Fibroblast of lung (primary cell): ENCODE measurements around the gene MYPOP. TPM values are rescaled to one million over a fixed set of nuclear protein-coding genes. Genes with fewer than 3 reads are reported as not detected.

ENCODE experiments used
- DNase-seq, 2 donors: peaks; one replicate each; pipeline versions ENCODE4 v3.0.0 to v3.0.0-alpha.2; 2010; ENCODE audit warnings: low read depth in 2 of 2
- H2AFZ ChIP-seq: 2 replicates; pipeline ENCODE4 v1.5.1; 2012; ENCODE audit warnings: low read length, control low read depth, inconsistent platforms
- H3K27ac ChIP-seq: 2 replicates; pipeline ENCODE4 v1.5.1; 2011; ENCODE audit warnings: low read length, control low read depth; ENCODE audit not compliant: insufficient read depth
- H3K27me3 ChIP-seq: 2 replicates; pipeline ENCODE4 v1.5.1; 2011; ENCODE audit warnings: mild to moderate bottlenecking, low read length; ENCODE audit not compliant: control insufficient read depth, insufficient read depth
- H3K36me3 ChIP-seq: 2 replicates; pipeline ENCODE4 v1.5.1; 2011; ENCODE audit warnings: low read length; ENCODE audit not compliant: control insufficient read depth, insufficient read depth
- H3K4me1 ChIP-seq: 2 replicates; pipeline ENCODE4 v1.5.1; 2011; ENCODE audit warnings: low read length; ENCODE audit not compliant: control insufficient read depth, insufficient read depth; ENCODE audit errors: extremely low read depth
- H3K4me2 ChIP-seq: 2 replicates; pipeline ENCODE4 v1.5.1; 2011; ENCODE audit warnings: low read length, control low read depth; ENCODE audit not compliant: insufficient read depth; ENCODE audit errors: extremely low read depth
- H3K4me3 ChIP-seq, 4 experiments: fragments of 200-600 bp in 1 of 4; sonication (generic) in 1 of 4; replicated peaks in 1 of 4; 2 replicates each; pipeline ENCODE4 v1.5.1; 2011 to 2016; ENCODE audit warnings: low read length in 4 of 4, low read depth in 3 of 4, mild to moderate bottlenecking in 3 of 4, control low read depth in 2 of 4, inconsistent platforms in 1 of 4, mixed read lengths in 1 of 4; ENCODE audit not compliant: insufficient read depth in 1 of 4; ENCODE audit errors: control extremely low read depth in 1 of 4
- H3K79me2 ChIP-seq: 2 replicates; pipeline ENCODE4 v1.5.1; 2012; ENCODE audit warnings: mild to moderate bottlenecking, low read length, inconsistent platforms; ENCODE audit not compliant: control insufficient read depth, insufficient read depth
- H3K9ac ChIP-seq: 2 replicates; pipeline ENCODE4 v1.5.1; 2011; ENCODE audit warnings: mild to moderate bottlenecking, low read length, control low read depth; ENCODE audit not compliant: insufficient read depth
- H3K9me3 ChIP-seq: 2 replicates; pipeline ENCODE4 v1.5.1; 2012; ENCODE audit warnings: low read depth, low read length; ENCODE audit not compliant: control insufficient read depth, insufficient read depth
- H4K20me1 ChIP-seq: 2 replicates; pipeline ENCODE4 v1.5.1; 2011; ENCODE audit warnings: low read length; ENCODE audit not compliant: control insufficient read depth, insufficient read depth; ENCODE audit errors: extremely low read depth
- EZH2 ChIP-seq: IDR thresholded peaks from 2 replicates; pipeline ENCODE4 v1.5.1; 2012; ENCODE audit warnings: low read length, control low read depth, mild to moderate bottlenecking; ENCODE audit errors: missing control alignments
- polyA plus RNA-seq, 2 donors: library from polyadenylated mRNA; depleted of rRNA in 1 of 2; stranded (reverse) in 1 of 2; unstranded in 1 of 2; fragments of >200 nt; gene quantifications; 2 replicates each; pipeline ENCODE4 v1.2.1, GENCODE V29; 2011 to 2012; ENCODE audit warnings: missing spikeins in 1 of 2
- total RNA-seq: library from RNA; depleted of rRNA; stranded (reverse); fragments of >200 nt; gene quantifications from 2 replicates; pipeline ENCODE4 v1.2.1, GENCODE V29; 2014
- TF ChIP-seq, protein P1 (sequence below), 2 donors: IDR thresholded peaks in 1 of 2; conservative IDR thresholded peaks in 1 of 2; 1 replicate in 1 of 2; 2 replicates in 1 of 2; pipeline ENCODE4 v1.5.1; 2011 to 2012; ENCODE audit warnings: low read length in 2 of 2, control low read depth in 1 of 2, inconsistent platforms in 1 of 2, low read depth in 1 of 2, mild to moderate bottlenecking in 1 of 2

MYPOP gene
- total and polyA plus RNA-seq, 2 donors (not counting 1 experiment from before 2014, with no cell fraction given) = 0.81 to 1.3 TPM

DNA sequence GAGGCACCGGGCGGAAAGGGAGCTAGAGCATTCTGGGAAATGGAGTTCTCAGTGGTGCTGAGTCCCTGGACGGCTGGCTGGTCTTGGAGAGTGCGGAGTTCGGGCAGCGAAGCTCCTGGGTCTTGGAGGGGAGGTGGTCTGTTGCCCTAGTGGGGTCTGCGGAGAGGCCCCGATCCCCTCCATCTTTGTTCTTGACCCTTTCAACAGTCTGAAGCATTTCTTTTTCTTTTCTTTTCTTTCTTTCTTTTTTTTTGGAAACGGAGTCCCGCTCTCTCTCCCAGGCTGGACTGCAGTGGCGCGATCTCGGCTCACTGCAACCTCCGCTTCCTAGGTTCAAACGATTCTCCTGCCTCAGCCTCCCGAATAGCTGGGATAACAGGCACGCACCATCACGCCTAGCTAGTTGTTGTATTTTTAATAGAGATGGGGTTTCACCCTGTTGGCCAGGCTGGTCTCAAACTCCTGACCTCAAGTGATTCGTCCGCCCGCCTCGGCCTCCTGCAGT is 39.0 kb downstream of the MYPOP start:
- Histone ChIP-seq H3K4me2 (peak overlapping the region; percentile 75), H3K79me2 (peaks cover 28% of the 10 kb centered on the region), H2AFZ (peak overlapping the region; percentile 80), H4K20me1 (no peaks in the 10 kb centered on the region), H3K9me3 (no peaks in the 10 kb centered on the region), H3K9ac (no peak overlapping the region), H3K4me3 (peak overlapping the region; percentile 27 to 49 (median 38)), H3K27me3 (peaks cover 35% of the 10 kb centered on the region), H3K27ac (no peak overlapping the region), H3K36me3 (peaks cover 3% of the 10 kb centered on the region), H3K4me1 (no peaks in the 10 kb centered on the region)
- DNase-seq = no peak
- TF ChIP-seq EZH2 = no peak
- TF ChIP-seq, protein P1, sequence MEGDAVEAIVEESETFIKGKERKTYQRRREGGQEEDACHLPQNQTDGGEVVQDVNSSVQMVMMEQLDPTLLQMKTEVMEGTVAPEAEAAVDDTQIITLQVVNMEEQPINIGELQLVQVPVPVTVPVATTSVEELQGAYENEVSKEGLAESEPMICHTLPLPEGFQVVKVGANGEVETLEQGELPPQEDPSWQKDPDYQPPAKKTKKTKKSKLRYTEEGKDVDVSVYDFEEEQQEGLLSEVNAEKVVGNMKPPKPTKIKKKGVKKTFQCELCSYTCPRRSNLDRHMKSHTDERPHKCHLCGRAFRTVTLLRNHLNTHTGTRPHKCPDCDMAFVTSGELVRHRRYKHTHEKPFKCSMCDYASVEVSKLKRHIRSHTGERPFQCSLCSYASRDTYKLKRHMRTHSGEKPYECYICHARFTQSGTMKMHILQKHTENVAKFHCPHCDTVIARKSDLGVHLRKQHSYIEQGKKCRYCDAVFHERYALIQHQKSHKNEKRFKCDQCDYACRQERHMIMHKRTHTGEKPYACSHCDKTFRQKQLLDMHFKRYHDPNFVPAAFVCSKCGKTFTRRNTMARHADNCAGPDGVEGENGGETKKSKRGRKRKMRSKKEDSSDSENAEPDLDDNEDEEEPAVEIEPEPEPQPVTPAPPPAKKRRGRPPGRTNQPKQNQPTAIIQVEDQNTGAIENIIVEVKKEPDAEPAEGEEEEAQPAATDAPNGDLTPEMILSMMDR (conservative IDR thresholded peaks at IDR 0.05 in 1 of 2, IDR thresholded peaks at IDR 0.05 in 1 of 2; ENCODE audit: low read depth in 1 of 2, low read length in 2 of 2) = no peak

DNA sequence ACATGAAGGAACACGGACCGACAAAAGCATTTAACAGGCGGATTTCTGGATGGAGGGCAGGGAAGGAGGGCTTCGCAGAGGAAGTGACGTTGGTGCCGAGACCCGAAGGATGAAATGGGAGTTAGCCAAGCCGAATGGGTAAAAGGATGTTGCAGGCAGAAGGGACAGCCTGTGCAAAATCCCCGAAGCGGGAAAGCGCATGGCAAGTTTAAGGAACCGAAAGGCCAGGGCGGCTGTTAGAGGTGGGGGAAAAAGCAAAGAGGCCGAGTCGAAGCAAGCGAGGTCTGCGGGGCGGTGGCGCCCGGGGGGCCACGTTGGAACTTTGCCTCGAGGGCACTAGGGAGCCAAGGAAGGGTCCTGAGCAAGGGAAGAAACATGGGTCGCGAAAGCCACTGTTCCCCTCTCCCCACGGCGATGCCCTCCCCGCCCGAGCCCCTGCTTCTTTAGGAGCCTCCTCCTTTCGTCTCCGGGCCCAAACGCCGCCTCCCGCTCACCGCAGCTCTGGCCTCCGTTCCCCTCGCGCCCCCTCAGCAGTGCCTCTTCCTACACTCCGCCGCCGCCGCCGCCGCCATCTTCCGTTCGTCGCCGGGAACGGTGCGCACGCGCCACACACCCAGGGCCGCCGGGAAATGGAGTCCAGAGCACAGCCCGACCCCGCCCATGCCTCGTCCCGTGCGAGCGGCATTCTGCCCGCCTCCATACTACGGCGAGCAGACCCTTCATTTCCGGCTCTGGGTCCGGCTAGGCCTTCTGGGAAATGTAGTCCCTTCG is 39.7 kb downstream of the MYPOP start, which contains the start of gene SYMPK:
SYMPK (minus strand) TSS at position 584 of the 771 bp plus-strand sequence. CDS start 8,652 bp downstream, outside the sequence.
- no peak for TF ChIP-seq EZH2
- TF ChIP-seq, protein P1 (conservative IDR thresholded peaks at IDR 0.05 in 1 of 2, IDR thresholded peaks at IDR 0.05 in 1 of 2; ENCODE audit: low read depth in 1 of 2, low read length in 2 of 2) = no peak
- H3K79me2 ChIP-seq = peaks cover 32% of the 10 kb centered on the region

DNA sequence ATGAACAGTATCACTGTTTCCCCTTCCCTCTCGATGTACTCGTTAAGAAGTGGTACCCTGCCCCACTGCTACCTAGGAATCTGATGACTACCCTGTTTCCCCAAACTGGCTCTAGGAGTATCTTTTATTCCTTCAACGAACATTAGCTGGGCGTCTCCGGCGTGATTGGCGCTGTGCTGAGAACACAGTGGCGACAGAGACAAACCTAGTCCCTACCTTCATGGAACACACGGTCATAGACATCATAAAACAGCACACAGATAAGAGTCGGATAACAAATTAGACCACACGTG is 40.2 kb downstream of the MYPOP start:
- Histone ChIP-seq H3K27me3 (peaks cover 30% of the 10 kb centered on the region), H3K4me1 (no peaks in the 10 kb centered on the region), H2AFZ (peak overlapping the region; percentile 51), H3K4me3 (peak overlapping the region; percentile 81 to 97 (median 92)), H3K9me3 (no peaks in the 10 kb centered on the region), H3K9ac (peak overlapping the region; percentile 86), H3K27ac (peak overlapping the region; percentile 88), H4K20me1 (no peaks in the 10 kb centered on the region), H3K36me3 (peaks cover 7% of the 10 kb centered on the region), H3K4me2 (peak overlapping the region; percentile 94), H3K79me2 (peaks cover 32% of the 10 kb centered on the region)
- TF ChIP-seq, protein P1 (conservative IDR thresholded peaks at IDR 0.05 in 1 of 2, IDR thresholded peaks at IDR 0.05 in 1 of 2; ENCODE audit: low read depth in 1 of 2, low read length in 2 of 2) = no peak
- no peak for TF ChIP-seq EZH2
- no peak for DNase-seq

More for the DNA sequence above, 39.7 kb downstream of the MYPOP start, which contains the start of gene SYMPK:
- Histone ChIP-seq H3K4me3 (peak within 1 kb of the TSS; percentile 81 to 97 (median 92)), H3K9me3 (no peaks in the 10 kb centered on the region), H3K4me1 (no peaks in the 10 kb centered on the region), H3K9ac (peak within 1 kb of the TSS; percentile 86), H3K27me3 (peaks cover 30% of the 10 kb centered on the region), H4K20me1 (no peaks in the 10 kb centered on the region), H2AFZ (peak within 1 kb of the TSS; percentile 80), H3K36me3 (peaks cover 7% of the 10 kb centered on the region), H3K4me2 (peak within 1 kb of the TSS; percentile 94), H3K27ac (peak within 1 kb of the TSS; percentile 88)
- peak; percentile 97 to 98 for DNase-seq
